HUES6 (cell line): ENCODE data around the gene DOCK11.
"Not testable (repeated sequence)": the region's sequence is repeated elsewhere in the genome, so short reads cannot be mapped to it uniquely, and the experiment has no call there.

Experiments used
- H3K27ac ChIP-seq: 2 replicates; pipeline ENCODE4 v1.7.0; 2013; ENCODE audit warnings: low read depth, mild to moderate bottlenecking, low read length, inconsistent platforms
- H3K27me3 ChIP-seq: 2 replicates; pipeline ENCODE4 v1.6.1; 2013; ENCODE audit warnings: low read length; ENCODE audit not compliant: control insufficient read depth, insufficient read depth
- H3K36me3 ChIP-seq: 2 replicates; pipeline ENCODE4 v1.6.1; 2013; ENCODE audit warnings: low read length; ENCODE audit not compliant: control insufficient read depth, insufficient read depth
- H3K4me1 ChIP-seq: 2 replicates; pipeline ENCODE4 v1.6.1; 2013; ENCODE audit warnings: low read length; ENCODE audit not compliant: control insufficient read depth, insufficient read depth
- H3K4me3 ChIP-seq: 2 replicates; pipeline ENCODE4 v1.5.1; 2013; ENCODE audit warnings: low read depth, low read length
- H3K9ac ChIP-seq: one replicate; pipeline ENCODE4 v1.6.1; 2013; ENCODE audit warnings: mild to moderate bottlenecking, low read length
- H3K9me3 ChIP-seq: 2 replicates; pipeline ENCODE4 v1.6.1; 2013; ENCODE audit warnings: low read depth, low read length; ENCODE audit not compliant: control insufficient read depth, insufficient read depth

Gene DOCK11

DNA sequence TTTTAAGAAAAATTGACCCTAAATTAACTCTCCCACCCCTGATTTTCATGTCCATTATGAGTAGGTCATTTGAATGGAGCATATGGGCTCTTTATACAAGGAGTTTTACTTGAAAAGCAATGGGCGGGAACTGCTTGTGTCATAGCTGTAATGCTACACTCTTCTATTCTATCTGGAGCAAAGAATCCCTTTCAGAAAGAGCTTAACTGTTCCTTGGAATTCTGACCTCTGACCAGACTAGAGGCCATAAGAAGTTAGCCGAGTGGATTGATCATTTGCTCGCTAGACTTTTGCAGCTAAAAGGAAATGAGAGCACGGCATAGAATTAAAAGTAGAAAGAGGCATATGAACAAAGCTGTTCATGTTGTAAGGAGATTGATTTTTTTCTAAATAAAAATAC is 79.1 kb downstream of the DOCK11 start:
- H3K4me3 ChIP-seq = no peak overlapping the region
- no peaks in the 10 kb centered on the region for H3K9me3 ChIP-seq
- H3K27ac ChIP-seq = no peak overlapping the region
- no peaks in the 10 kb centered on the region for H3K36me3 ChIP-seq
- no peak overlapping the region for H3K9ac ChIP-seq
- H3K27me3 ChIP-seq = no peaks in the 10 kb centered on the region; the same call in 1 of the 2 replicates
- no peaks in the 10 kb centered on the region; the same call in 1 of the 2 replicates for H3K4me1 ChIP-seq

DNA sequence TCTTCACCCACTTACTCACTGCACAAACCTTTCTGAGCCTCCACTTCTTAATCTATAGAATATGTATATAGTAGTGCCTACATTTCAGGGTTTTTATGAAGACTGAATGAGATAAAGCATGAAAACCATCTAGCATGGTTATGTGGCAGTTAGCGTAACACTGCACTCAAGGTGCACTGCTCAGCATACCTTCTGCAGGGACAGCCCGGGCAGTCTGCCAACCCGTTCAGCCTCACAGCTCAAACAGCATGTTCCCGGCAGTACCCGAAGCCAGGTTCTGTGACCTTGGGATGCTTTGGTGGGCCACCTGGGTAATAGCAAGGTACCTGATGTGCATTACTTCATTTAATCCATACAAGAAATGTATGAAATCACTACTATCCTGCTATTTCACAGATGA is 81.4 kb downstream of the DOCK11 start:
- no peak overlapping the region for H3K27ac ChIP-seq
- H3K4me1 ChIP-seq = no peaks in the 10 kb centered on the region; the same call in 1 of the 2 replicates

DNA sequence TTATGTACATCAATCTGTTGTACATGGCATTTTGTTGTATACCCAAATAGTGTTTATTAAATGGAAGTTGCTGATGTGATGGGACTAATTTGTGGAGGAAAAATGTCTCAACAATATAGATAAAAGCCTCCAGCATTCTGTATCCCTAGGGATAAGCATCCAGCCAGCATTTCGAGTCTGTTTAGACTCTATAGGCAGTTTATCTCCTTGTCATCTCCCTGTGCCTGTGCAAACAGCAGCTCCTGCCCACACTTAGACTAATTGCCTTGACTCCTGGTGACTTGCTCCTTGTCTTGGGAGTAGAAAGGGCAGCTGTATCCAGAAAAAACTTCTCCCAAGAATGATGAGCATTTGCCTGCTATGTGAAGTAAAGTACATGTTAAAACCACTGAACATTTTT is 83.8 kb downstream of the DOCK11 start:
- Histone ChIP-seq H3K27me3 (no peaks in the 10 kb centered on the region), H3K9ac (no peak overlapping the region), H3K27ac (no peak overlapping the region), H3K4me1 (no peaks in the 10 kb centered on the region; the same call in 1 of the 2 replicates), H3K9me3 (no peaks in the 10 kb centered on the region), H3K4me3 (no peak overlapping the region), H3K36me3 (no peaks in the 10 kb centered on the region)

More for the DNA sequence above, 81.4 kb downstream of the DOCK11 start:
- Histone ChIP-seq H3K9me3 (no peaks in the 10 kb centered on the region), H3K9ac (no peak overlapping the region), H3K27me3 (no peaks in the 10 kb centered on the region; the same call in 1 of the 2 replicates), H3K36me3 (no peaks in the 10 kb centered on the region), H3K4me3 (no peak overlapping the region)

DNA sequence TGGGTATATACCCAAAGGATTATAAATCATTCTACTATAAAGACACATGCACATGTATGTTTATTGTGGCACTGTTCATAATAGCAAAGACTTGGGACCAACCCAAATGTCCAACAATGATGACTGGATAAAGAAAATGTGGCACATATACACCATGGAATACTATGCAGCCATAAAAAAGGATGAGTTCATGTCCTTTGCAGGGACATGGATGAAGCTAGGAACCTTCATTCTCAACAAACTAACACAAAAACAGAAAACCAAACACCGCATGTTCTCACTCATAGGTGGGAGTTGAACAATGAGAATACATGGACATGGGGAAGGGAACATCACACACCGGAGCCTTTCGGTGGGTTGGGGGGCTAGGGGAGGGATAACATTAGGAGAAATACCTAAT is 87.3 kb downstream of the DOCK11 start:
- not testable (repeated sequence) for H3K4me1 ChIP-seq, H3K36me3 ChIP-seq, H3K4me3 ChIP-seq, H3K9ac ChIP-seq, H3K9me3 ChIP-seq, H3K27me3 ChIP-seq, H3K27ac ChIP-seq

DNA sequence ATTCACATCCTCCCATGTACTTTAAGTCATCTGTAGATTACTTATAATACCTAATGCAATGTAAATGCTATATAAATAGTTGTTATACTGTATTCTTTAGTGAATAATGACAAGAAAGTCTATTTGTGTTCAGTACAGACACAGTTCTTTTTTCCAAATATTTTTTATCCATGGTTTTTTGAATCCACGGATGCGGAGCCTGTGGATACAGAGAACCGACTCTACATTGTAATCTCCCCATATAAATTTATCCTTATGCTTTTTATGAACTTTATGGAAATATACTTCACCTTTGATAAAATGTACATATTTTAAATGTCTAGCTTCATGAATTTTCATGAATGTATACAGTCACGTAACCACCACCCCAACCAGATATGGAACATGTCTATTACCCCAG is 88.2 kb downstream of the DOCK11 start:
- no peaks in the 10 kb centered on the region for H3K9me3 ChIP-seq
- no peak overlapping the region for H3K9ac ChIP-seq
- no peak overlapping the region for H3K4me3 ChIP-seq
- no peaks in the 10 kb centered on the region for H3K27me3 ChIP-seq
- no peaks in the 10 kb centered on the region for H3K36me3 ChIP-seq
- H3K27ac ChIP-seq = no peak overlapping the region
- H3K4me1 ChIP-seq = no peaks in the 10 kb centered on the region; the same call in 1 of the 2 replicates

DNA sequence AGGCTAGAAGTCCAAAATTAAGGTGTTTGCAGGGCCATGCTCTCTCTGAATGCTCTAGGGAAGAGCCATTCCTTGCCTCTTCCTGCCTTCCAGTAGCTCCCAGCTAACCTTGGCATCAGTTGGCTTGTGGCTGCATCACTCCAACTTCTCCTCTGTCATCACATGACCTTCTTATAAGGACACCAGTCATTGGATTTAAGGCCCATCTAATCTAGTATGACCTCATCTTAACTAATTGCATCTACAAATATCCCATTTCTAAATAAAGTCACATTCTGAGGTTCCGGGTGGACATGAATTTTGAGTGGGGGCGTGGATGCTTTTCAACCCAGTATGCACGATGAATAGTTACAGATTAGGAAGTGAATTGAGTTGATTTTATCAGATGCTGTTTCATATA is 89.7 kb downstream of the DOCK11 start:
- Histone ChIP-seq H3K36me3 (no peaks in the 10 kb centered on the region), H3K27me3 (no peaks in the 10 kb centered on the region), H3K27ac (no peak overlapping the region), H3K9ac (no peak overlapping the region), H3K4me1 (no peaks in the 10 kb centered on the region), H3K9me3 (no peaks in the 10 kb centered on the region), H3K4me3 (no peak overlapping the region)

DNA sequence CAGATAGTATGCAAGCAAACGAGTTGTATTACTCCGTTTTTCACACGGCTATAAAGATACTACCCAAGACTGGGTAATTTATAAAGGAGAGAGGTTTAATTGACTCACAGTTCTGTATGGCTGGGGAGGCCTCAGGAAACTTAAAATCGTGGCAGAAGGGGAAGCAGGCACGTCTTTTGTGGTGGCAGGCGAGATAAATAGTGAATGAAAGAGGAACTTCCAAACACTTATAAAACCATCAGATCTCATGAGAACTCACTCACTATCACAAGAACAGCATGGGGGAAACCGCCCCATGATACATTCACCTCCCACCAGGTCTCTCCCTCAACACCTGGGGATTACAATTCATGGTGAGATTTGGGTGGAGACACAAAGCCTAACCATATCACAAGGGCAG is 90.6 kb downstream of the DOCK11 start:
- not testable (repeated sequence) for H3K27me3 ChIP-seq, H3K4me3 ChIP-seq, H3K36me3 ChIP-seq, H3K9ac ChIP-seq, H3K9me3 ChIP-seq, H3K27ac ChIP-seq, H3K4me1 ChIP-seq

DNA sequence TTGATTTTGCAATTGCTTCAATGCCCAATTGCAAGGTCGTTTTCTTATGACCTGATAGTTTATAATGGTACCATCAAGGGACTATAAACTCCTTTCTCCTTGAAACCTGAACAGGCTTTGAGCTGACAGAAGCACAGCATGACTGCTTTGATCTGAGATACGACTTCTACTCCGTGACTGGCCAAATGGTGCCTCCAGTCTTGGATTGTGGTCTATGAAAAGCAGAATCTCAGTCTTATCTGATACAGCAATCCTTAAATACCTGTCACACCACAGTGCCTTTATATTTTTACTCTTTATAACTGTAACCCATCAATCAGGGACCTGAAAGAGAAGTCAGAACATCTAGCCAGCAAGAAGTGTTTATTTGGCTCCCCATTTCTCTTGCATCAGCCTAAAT is 93.1 kb downstream of the DOCK11 start:
- H3K9me3 ChIP-seq = no peaks in the 10 kb centered on the region
- no peaks in the 10 kb centered on the region for H3K36me3 ChIP-seq
- no peak overlapping the region for H3K9ac ChIP-seq
- H3K4me3 ChIP-seq = no peak overlapping the region
- H3K27ac ChIP-seq = no peak overlapping the region
- peaks cover 7% of the 10 kb centered on the region for H3K4me1 ChIP-seq
- no peaks in the 10 kb centered on the region for H3K27me3 ChIP-seq

DNA sequence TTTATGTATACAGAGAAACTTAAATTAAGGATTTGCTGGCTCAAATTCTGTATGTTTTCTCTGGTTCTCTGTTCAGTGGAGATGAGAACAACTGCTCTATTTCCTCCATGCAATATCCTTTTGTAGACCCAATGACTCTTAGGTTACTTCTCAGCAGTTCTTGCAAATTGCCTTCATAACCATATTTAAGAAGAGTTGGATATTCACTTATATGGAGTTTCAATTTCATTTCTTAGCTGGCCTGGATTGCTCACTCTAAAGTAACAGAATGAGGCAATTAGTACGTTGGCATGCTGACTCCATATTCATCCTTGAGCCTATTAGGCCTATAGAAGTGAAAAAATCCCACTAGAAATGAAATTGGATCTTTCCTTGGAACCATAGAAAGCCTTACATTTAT is 93.6 kb downstream of the DOCK11 start:
- H3K4me3 ChIP-seq = no peak overlapping the region
- H3K27ac ChIP-seq = no peak overlapping the region
- no peaks in the 10 kb centered on the region for H3K9me3 ChIP-seq
- H3K36me3 ChIP-seq = no peaks in the 10 kb centered on the region
- H3K4me1 ChIP-seq = peaks cover 10% of the 10 kb centered on the region
- H3K9ac ChIP-seq = no peak overlapping the region
- H3K27me3 ChIP-seq = no peaks in the 10 kb centered on the region

DNA sequence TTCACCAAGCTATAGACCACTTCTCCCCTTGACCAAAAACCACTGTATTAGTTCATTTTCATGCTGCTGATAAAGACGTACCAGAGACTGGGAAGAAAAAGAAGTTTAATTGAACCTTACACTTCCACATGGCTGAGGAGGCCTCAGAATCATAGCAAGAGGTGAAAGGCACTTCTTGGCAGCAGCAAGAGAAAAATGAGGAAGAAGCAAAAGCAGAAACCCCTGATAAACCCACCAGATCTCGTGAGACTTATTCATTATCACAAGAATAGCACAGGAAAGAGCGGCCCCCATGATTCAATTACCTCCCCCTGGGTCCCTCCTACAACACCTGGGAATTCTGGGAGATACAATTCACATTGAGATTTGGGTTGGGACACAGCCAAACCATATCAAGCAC is 97.8 kb downstream of the DOCK11 start:
- Histone ChIP-seq H3K27ac (no peak overlapping the region), H3K9ac (no peak overlapping the region), H3K9me3 (no peaks in the 10 kb centered on the region), H3K4me3 (no peak overlapping the region), H3K36me3 (no peaks in the 10 kb centered on the region), H3K27me3 (no peaks in the 10 kb centered on the region), H3K4me1 (peaks cover 10% of the 10 kb centered on the region)

DNA sequence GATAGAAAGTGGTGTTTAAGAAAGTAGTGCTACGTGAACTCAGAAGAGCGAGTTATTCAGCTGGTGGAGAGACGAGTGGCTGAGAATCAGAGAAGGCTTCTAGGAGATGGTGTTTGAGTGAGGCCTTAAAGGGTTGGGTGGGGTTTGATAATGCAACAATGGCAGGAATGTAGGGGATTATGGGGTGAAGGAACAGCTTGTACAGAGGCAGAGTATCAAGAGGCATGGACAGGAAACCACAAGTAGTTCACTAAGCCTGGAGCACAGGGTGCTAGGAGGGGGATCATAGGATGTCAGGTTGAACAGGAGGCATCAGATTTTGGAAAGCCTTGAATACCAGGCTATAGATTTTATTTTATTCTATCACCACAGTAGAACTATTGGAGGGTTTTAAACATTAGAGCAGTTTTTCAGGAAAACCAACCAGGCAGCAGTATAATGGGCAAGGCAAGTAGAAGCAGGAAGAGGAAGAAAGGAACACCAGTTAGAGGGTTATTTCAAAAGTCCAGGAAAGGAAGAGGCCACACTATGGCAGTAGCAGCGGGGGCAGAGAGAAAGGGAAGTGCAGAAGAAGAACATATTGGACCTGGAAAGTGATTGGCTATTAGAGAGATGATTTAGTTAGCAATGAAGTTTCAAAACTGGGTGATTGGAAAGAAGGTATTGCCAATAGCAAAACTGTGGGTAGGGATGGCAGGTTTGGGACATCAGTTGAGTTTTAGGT is 99.2 kb downstream of the DOCK11 start:
- no peak overlapping the region for H3K27ac ChIP-seq
- no peaks in the 10 kb centered on the region for H3K9me3 ChIP-seq
- no peak overlapping the region for H3K9ac ChIP-seq
- H3K36me3 ChIP-seq = no peaks in the 10 kb centered on the region
- H3K4me3 ChIP-seq = no peak overlapping the region
- no peaks in the 10 kb centered on the region for H3K27me3 ChIP-seq
- H3K4me1 ChIP-seq = peaks cover 10% of the 10 kb centered on the region
